Astrocyte (in vitro differentiated cells and primary cell): ENCODE measurements around the gene CARD9.

ENCODE experiments used
- CTCF ChIP-seq: IDR thresholded peaks from 2 replicates; pipeline ENCODE4 v1.5.1; 2011; ENCODE audit warnings: low read depth, mild to moderate bottlenecking, inconsistent platforms, low read length, moderate library complexity; ENCODE audit not compliant: insufficient read depth
- EZH2 ChIP-seq: IDR thresholded peaks from 2 replicates; pipeline ENCODE4 v1.6.1; 2012; ENCODE audit warnings: mild to moderate bottlenecking, low read length, inconsistent platforms; ENCODE audit not compliant: insufficient read depth

GRCh38 chr9:136398286-136398685, 24.8 kb upstream of the CARD9 start:
- TF ChIP-seq CTCF: no peak
- no peak for TF ChIP-seq EZH2
